RWPE2 (cell line): ENCODE measurements around the gene SPAG16.

ENCODE experiments used
- ATAC-seq: fragments of 200-7000 bp; cut with Tn5 transposase; 3 replicates; pipeline ENCODE4 v1.9.1; 2021; ENCODE audit warnings: low read depth
- DNase-seq: peaks from one replicate; pipeline ENCODE4 v3.0.0-alpha.2; 2020; ENCODE audit warnings: low spot score
- H3K27ac ChIP-seq: fragments of 450-650 bp; 2 replicates; pipeline ENCODE4 v1.5.1; 2017; ENCODE audit warnings: mild to moderate bottlenecking; ENCODE audit not compliant: poor library complexity, severe bottlenecking
- H3K27me3 ChIP-seq: fragments of 250-450 bp; sonication (Bioruptor Pico); 2 replicates; pipeline ENCODE4 v1.5.1; 2021; ENCODE audit warnings: mild to moderate bottlenecking, moderate library complexity; ENCODE audit not compliant: insufficient read depth, poor library complexity, severe bottlenecking
- H3K36me3 ChIP-seq: fragments of 250-450 bp; sonication (Bioruptor Pico); 2 replicates; pipeline ENCODE4 v1.5.1; 2020; ENCODE audit warnings: low read depth, mild to moderate bottlenecking, moderate library complexity
- H3K4me1 ChIP-seq: fragments of 250-450 bp; sonication (Bioruptor Pico); 2 replicates; pipeline ENCODE4 v1.5.1; 2021; ENCODE audit warnings: mild to moderate bottlenecking, moderate library complexity; ENCODE audit not compliant: insufficient read depth, poor library complexity, severe bottlenecking
- H3K4me3 ChIP-seq: fragments of 250-450 bp; sonication (Bioruptor Pico); 2 replicates; pipeline ENCODE4 v1.5.1; 2021; ENCODE audit warnings: mild to moderate bottlenecking, moderate library complexity; ENCODE audit not compliant: severe bottlenecking
- H3K9me3 ChIP-seq: fragments of 250-450 bp; sonication (Bioruptor Pico); 2 replicates; pipeline ENCODE4 v1.5.1; 2021; ENCODE audit warnings: mild to moderate bottlenecking, moderate library complexity; ENCODE audit not compliant: severe bottlenecking
- CTCF ChIP-seq: fragments of 450-650 bp; IDR thresholded peaks from one replicate; pipeline ENCODE4 v1.5.1; 2017; ENCODE audit warnings: mild to moderate bottlenecking, moderate library complexity; ENCODE audit not compliant: poor library complexity, severe bottlenecking

Gene SPAG16

GRCh38 chr2:214019229-214019972 lies 735.1 kb downstream of the SPAG16 start:
- DNase-seq (peak; percentile 88), ATAC-seq (peak; percentile 98)
- H3K9me3 ChIP-seq = no peaks in the 10 kb centered on the region
- no peaks in the 10 kb centered on the region for H3K36me3 ChIP-seq
- peaks cover 11% of the 10 kb centered on the region for H3K4me1 ChIP-seq
- no peak for TF ChIP-seq CTCF
- no peaks in the 10 kb centered on the region for H3K27me3 ChIP-seq
- peak overlapping the region; percentile 62 for H3K27ac ChIP-seq
- no peak overlapping the region for H3K4me3 ChIP-seq

- no peaks in the 10 kb centered on the region for H3K36me3 ChIP-seq
- no peak overlapping the region for H3K4me3 ChIP-seq
- TF ChIP-seq CTCF = no peak
- no peak for ATAC-seq
- H3K27ac ChIP-seq = peak overlapping the region; percentile 62
- H3K9me3 ChIP-seq = no peaks in the 10 kb centered on the region
- H3K4me1 ChIP-seq = peaks cover 11% of the 10 kb centered on the region
- H3K27me3 ChIP-seq = no peaks in the 10 kb centered on the region
- DNase-seq = no peak
Observed at GRCh38 chr2:214019973-214020345, 735.7 kb downstream of the SPAG16 start.

GRCh38 chr2:214029190-214029589 lies 744.9 kb downstream of the SPAG16 start:
- Histone ChIP-seq H3K27ac (no peak overlapping the region), H3K4me3 (no peak overlapping the region), H3K4me1 (no peaks in the 10 kb centered on the region), H3K27me3 (no peaks in the 10 kb centered on the region), H3K9me3 (no peaks in the 10 kb centered on the region), H3K36me3 (no peaks in the 10 kb centered on the region)
- no peak for ATAC-seq
- DNase-seq = no peak
- no peak for TF ChIP-seq CTCF

GRCh38 chr2:214031566-214031965 lies 747.3 kb downstream of the SPAG16 start:
- Histone ChIP-seq H3K9me3 (no peaks in the 10 kb centered on the region), H3K27me3 (no peaks in the 10 kb centered on the region), H3K36me3 (no peaks in the 10 kb centered on the region), H3K4me1 (no peaks in the 10 kb centered on the region), H3K27ac (no peak overlapping the region), H3K4me3 (no peak overlapping the region)
- TF ChIP-seq CTCF = no peak
- ATAC-seq (no peak), DNase-seq (no peak)

GRCh38 chr2:214034417-214034816 lies 750.2 kb downstream of the SPAG16 start:
- Histone ChIP-seq H3K27me3 (no peaks in the 10 kb centered on the region), H3K36me3 (no peaks in the 10 kb centered on the region), H3K27ac (no peak overlapping the region), H3K9me3 (no peaks in the 10 kb centered on the region), H3K4me1 (no peaks in the 10 kb centered on the region), H3K4me3 (no peak overlapping the region)
- no peak for TF ChIP-seq CTCF
- no peak for ATAC-seq
- no peak for DNase-seq
